A673 (cell line): ENCODE measurements around the gene BCAS1. TPM values are rescaled to one million over a fixed set of nuclear protein-coding genes. Genes with fewer than 3 reads are reported as not detected.

ENCODE experiments used
- BruUV-seq: library from RNA; stranded (reverse); fragments of 400-500 nt; replicated peaks from 2 replicates; lab custom pipeline; 2021; lab: Mats Ljungman, UMichigan
- CTCF ChIA-PET: fragments of 300-600 bp; sonication (Branson Sonifier 250); formaldehyde crosslinking; loops from one replicate; lab custom pipeline; 2022; ENCODE audit warnings: antibody characterized with exemption; lab: Charles Lee
- POLR2A ChIA-PET: fragments of 300-600 bp; sonication (Branson Sonifier 250); formaldehyde crosslinking; loops from one replicate; lab custom pipeline; 2022; ENCODE audit warnings: antibody characterized with exemption; ENCODE audit not compliant: low non-redundant PET; lab: Charles Lee
- DNase-seq: peaks from one replicate; pipeline ENCODE4 v3.0.0-alpha.2; 2015; ENCODE audit warnings: low spot score
- H3K27ac ChIP-seq: fragments of 200-600 bp; sonication (generic); 2 replicates; pipeline ENCODE4 v1.5.1; 2016; ENCODE audit warnings: mixed run types, low read depth, mild to moderate bottlenecking, mixed read lengths, antibody characterized with exemption, low read length; ENCODE audit not compliant: poor library complexity, severe bottlenecking
- H3K27me3 ChIP-seq: fragments of 200-600 bp; sonication (generic); replicated peaks from 2 replicates; pipeline ENCODE4 v1.6.1; 2017; ENCODE audit warnings: mixed run types, low read depth, mild to moderate bottlenecking, mixed read lengths, antibody characterized with exemption, low read length; ENCODE audit not compliant: insufficient read depth, poor library complexity
- H3K36me3 ChIP-seq: fragments of 200-600 bp; sonication (generic); 2 replicates; pipeline ENCODE4 v1.6.1; 2016; ENCODE audit warnings: mixed run types, mild to moderate bottlenecking, mixed read lengths, antibody characterized with exemption, low read length; ENCODE audit not compliant: insufficient read depth, poor library complexity, severe bottlenecking
- H3K4me1 ChIP-seq: fragments of 200-600 bp; sonication (generic); 2 replicates; pipeline ENCODE4 v1.6.1; 2017; ENCODE audit warnings: mixed run types, mild to moderate bottlenecking, mixed read lengths, antibody characterized with exemption, low read length; ENCODE audit not compliant: insufficient read depth, poor library complexity, severe bottlenecking
- H3K4me3 ChIP-seq: fragments of 200-600 bp; sonication (generic); 2 replicates; pipeline ENCODE4 v1.5.1; 2016; ENCODE audit warnings: low read depth, mixed run types, mild to moderate bottlenecking, mixed read lengths, low read length; ENCODE audit not compliant: poor library complexity, severe bottlenecking
- H3K9me3 ChIP-seq: fragments of 200-600 bp; sonication (generic); 2 replicates; pipeline ENCODE4 v1.6.1; 2016; ENCODE audit warnings: mixed run types, low read depth, mild to moderate bottlenecking, mixed read lengths, antibody characterized with exemption, low read length; ENCODE audit not compliant: poor library complexity, severe bottlenecking
- EZH2 ChIP-seq: fragments of 200-600 bp; sonication (generic); IDR thresholded peaks from 2 replicates; pipeline ENCODE4 v1.6.1; 2017; ENCODE audit warnings: borderline replicate concordance, low read depth, mild to moderate bottlenecking, mixed read lengths, antibody characterized with exemption, low read length; ENCODE audit not compliant: poor library complexity, severe bottlenecking
- intact Hi-C: fragments of 100-400 bp; cut with micrococcal nuclease; formaldehyde crosslinking; loops from one replicate; pipeline ENCODE4 v1.10.0; 2022; ENCODE audit not compliant: unreplicated experiment
- microRNA-seq: library from miRNA; unstranded; fragments of <30 nt; microRNA quantifications from one replicate; pipeline ENCODE4 v1.2.0, GENCODE V29; 2021
- total RNA-seq: library from RNA; stranded (reverse); gene quantifications from 2 replicates; pipeline ENCODE4 v1.2.3, GENCODE V29; 2021
- TF ChIP-seq, protein P1 (sequence below): fragments of 300-800, 200-600 bp; sonication (generic); conservative IDR thresholded peaks from 2 replicates; pipeline ENCODE4 v1.5.1; 2017; ENCODE audit warnings: low read depth, mild to moderate bottlenecking, antibody characterized with exemption, low read length, moderate library complexity, mixed read lengths

The BCAS1 gene
- total RNA-seq, 1 experiment from 2014 or later, result 1.4 TPM

GRCh38 chr20:53894707-53895384 lies 175.5 kb downstream of the BCAS1 start:
- Histone ChIP-seq H3K9me3 (no peaks in the 10 kb centered on the region), H3K4me3 (no peak overlapping the region), H3K27me3 (no peaks in the 10 kb centered on the region), H3K4me1 (peaks cover 35% of the 10 kb centered on the region), H3K36me3 (no peaks in the 10 kb centered on the region), H3K27ac (no peak overlapping the region)
- intact Hi-C loops, result no loop called here
- ChIA-PET POLR2A (interaction anchor here (0.6 to 0.7 kb wide), 2 partner anchors 14 to 23 kb away, joined by 3 to 4 read pairs; no protein-coding TSS in a partner anchor), CTCF (interaction anchor here (0.6 to 0.7 kb wide), 2 partner anchors 33 to 1204 kb away, joined by 3 to 5 read pairs; no protein-coding TSS in a partner anchor)
- no TSS peak for BruUV-seq
- TF ChIP-seq, protein P1, sequence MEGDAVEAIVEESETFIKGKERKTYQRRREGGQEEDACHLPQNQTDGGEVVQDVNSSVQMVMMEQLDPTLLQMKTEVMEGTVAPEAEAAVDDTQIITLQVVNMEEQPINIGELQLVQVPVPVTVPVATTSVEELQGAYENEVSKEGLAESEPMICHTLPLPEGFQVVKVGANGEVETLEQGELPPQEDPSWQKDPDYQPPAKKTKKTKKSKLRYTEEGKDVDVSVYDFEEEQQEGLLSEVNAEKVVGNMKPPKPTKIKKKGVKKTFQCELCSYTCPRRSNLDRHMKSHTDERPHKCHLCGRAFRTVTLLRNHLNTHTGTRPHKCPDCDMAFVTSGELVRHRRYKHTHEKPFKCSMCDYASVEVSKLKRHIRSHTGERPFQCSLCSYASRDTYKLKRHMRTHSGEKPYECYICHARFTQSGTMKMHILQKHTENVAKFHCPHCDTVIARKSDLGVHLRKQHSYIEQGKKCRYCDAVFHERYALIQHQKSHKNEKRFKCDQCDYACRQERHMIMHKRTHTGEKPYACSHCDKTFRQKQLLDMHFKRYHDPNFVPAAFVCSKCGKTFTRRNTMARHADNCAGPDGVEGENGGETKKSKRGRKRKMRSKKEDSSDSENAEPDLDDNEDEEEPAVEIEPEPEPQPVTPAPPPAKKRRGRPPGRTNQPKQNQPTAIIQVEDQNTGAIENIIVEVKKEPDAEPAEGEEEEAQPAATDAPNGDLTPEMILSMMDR, result no peak
- no peak for TF ChIP-seq EZH2
- no peak for DNase-seq

Small RNA genes within 50 kb of the gene (microRNA-seq; reads per million reads assigned to microRNA genes)
- gene MIR4756, result not detected

Other genes with a start within 250 kb of the BCAS1 start
- gene CYP24A1, start 103.4 kb upstream of the BCAS1 start, total RNA-seq, result 0.33 and 0.56 TPM in 2 replicates
- 62.1 and 76.0 TPM in 2 replicates for gene PFDN4, start 137.5 kb upstream of the BCAS1 start, total RNA-seq